Hepatocyte (in vitro differentiated cells): ENCODE results near the gene CAPZB.

Experiments
- CTCF ChIP-seq: fragments of 200-600 bp; sonication (generic); IDR thresholded peaks from 2 replicates; pipeline ENCODE4 v1.5.1; 2016; ENCODE audit warnings: antibody characterized with exemption, mild to moderate bottlenecking; ENCODE audit not compliant: poor library complexity
- EZH2 ChIP-seq: fragments of 200-600 bp; sonication (generic); IDR thresholded peaks from 2 replicates; pipeline ENCODE4 v1.6.1; 2016; ENCODE audit warnings: antibody characterized with exemption, mild to moderate bottlenecking, borderline replicate concordance
- EZH2phosphoT487 ChIP-seq: fragments of 200-600 bp; sonication (generic); IDR thresholded peaks from one replicate; pipeline ENCODE4 v1.6.1; 2018; ENCODE audit warnings: antibody characterized with exemption, mild to moderate bottlenecking, low read depth, moderate library complexity; ENCODE audit not compliant: unreplicated experiment, severe bottlenecking

GRCh38 chr1:19514391-19514831 lies 29.1 kb upstream of the CAPZB start:
- TF ChIP-seq EZH2 = no peak
- TF ChIP-seq CTCF = no peak
- no peak for TF ChIP-seq EZH2phosphoT487
